Measurements from ENCODE around the gene MYO1D.
"Not testable (repeated sequence)": the region's sequence is repeated elsewhere in the genome, so short reads cannot be mapped to it uniquely, and the experiment has no call there.

Gene MYO1D

DNA sequence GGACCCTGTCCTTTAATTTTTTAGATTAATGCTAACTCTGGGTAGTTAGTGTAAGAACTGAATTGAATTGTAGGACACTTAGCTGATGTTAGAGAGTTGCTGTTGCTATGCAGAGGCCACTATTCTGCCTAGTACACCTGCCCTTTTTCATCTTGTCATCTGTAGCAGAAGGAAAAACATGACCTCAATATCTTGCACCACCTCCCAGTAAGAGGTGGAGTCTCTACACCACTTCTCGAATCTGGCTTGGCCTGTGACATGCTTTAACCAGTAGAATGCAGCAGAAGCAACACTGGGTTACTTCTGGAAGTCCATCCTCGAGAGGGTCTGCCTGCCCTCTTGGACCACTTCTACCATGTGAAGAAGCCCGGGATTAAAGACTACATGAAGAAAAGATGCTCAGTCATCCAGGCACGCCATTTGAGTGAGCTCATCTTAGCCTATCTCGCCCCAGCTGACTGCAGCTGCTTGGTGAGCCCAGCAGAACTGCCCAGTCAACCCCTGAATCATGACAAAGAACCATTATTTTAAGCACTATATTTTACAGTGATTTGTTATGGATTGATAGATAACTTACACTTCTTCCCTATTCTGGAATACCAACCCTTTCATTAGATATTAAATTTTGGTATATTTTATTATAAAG lies 153.5 kb downstream of the MYO1D start:
- DNase-seq = peak; percentile 30

DNA sequence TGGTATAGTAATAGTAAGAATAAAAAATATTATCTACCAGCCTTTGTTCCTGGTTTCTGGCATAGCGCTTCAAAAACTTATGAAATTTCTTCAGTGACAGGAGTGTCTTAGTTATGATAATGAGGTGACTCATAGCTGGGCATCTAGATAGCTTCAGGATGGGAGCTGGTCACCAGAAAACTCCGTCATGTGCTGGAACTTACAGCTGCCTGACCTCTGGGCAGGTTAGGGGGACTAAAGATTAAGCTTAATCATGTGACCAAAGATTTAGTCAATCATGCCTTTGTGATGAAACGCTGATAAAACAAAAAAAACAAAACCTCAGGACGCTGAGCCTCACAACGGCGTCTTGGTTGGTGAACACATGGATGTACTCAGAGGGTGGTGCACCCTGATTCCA lies 154.2 kb downstream of the MYO1D start:
- DNase-seq = no peak

DNA sequence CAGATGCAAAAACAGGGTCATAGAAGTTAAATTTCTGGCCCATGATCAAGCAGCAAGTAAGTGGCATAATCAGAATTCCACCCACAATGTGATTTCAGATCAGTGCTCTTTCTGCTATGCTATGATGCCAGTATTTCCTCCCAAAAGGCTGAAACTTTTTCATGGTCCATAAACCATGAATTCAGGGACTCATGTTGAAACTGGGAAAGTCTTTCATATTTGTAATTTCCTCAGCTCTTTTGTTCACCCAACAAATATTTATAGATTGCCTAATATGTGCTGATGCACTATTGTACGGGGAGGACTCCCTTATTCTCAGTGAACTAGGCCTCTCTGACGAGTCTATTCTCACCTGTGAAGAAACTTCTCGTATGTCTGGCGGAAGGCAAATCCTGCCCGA lies 156.3 kb downstream of the MYO1D start:
- no peak for DNase-seq

DNA sequence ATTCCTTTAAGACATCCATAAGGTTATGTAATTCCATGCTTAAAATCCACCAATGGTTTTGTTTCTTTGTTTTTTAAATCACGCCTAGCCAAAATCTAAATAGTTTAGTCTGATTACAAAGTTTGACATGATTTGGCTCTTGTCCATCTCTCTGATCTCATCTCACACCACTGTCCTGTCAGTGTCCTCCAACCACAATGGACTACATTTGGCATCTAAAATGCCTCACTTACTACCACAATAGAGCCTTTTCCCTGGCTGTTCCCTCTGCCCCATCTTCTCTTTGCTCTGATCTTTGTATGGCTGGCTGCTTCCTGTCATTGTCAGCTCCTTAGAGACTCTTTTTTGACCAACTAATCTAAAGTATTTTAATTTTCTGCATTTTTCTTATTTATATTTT lies 157.2 kb downstream of the MYO1D start:
- no peak for DNase-seq

DNA sequence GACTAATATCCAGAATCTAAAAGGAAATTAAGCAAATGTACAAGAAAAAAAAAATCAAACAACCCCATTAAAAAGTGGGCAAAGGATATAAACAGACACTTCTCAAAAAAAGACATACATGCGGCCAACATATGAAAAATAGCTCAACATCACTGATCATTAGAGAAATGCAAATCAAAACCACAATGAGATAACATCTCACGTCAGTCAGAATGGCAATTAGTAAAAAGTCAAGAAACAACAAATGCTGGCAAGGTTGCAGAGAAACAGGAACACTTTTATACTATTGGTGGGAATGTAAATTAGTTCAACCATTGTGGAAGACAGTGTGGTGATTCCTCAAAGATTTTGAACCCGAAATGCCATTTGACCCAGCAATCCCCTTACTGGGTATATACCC lies 162.0 kb downstream of the MYO1D start:
- not testable (repeated sequence) for DNase-seq

DNA sequence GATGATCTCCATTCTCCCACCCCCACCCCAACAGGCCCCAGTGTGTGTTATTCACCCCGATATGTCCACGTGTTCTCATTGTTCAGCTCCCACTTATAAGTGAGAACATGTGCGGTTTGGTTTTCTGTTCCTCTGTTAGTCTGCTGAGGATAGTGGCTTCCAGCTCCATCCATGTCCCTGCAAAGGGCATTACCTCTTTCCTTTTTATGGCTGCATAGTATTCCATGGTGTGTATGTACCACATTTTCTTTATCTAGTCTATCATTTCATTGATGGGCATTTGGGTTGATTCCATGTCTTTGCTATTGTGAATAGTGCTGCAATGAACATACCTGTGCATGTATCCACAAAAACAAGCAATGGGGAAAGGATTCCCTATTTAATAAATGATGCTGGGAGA lies 162.7 kb downstream of the MYO1D start:
- not testable (repeated sequence) for DNase-seq

DNA sequence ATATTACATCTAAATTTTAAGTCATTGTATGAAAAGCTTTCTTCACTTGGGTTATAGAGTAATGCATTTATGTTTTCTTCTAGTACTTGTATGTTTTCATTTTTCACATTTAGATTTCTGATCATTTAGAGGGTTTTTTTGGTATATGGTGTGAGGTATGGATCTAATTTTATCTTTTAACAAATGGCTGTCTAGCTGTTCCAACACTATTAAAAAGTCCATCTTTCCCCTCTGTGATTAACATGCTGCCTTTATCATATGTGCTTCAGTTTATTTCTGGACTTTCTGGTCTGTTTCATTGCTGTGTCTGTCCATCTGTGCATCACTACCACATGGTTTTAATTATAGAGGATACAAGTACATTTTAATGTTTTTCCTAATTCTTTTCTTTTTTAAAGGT lies 163.8 kb downstream of the MYO1D start:
- no peak for DNase-seq

DNA sequence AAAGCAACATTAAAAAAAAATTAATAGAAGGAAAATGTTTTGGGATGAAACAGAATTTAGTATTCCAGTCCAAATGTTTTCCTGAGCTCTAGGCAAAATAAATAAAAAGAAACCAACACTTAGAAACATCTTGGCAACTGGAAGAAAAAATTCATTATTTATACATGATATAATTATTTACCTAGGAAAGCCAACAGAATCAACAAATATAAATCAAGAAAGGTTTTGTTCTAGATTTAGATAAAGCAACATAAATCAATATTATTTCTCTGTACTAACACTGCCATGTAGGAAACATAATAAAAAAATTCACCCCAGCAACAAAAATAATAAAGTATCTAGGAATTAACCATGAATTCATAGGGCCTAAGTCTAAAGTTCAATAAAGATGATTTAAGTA lies 167.4 kb downstream of the MYO1D start:
- DNase-seq = no peak

DNA sequence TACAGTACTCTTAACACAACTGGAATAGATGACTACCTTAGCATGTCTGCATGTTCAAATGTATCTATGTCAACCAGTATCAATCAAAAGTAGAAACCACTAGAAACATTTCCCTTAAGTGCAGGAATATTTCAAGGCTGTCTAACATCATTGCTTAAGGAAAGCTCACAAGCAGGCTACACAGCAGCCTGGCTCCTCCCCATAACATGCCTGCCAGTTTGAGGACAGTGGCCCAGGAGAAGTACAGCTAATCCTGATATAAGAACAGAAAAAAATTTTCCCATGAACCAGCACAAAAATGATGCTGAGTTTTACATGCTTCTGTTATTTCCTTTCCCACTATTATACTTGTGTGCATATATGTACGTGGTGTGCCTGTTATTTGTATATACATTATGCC lies 175.1 kb downstream of the MYO1D start:
- DNase-seq = no peak

DNA sequence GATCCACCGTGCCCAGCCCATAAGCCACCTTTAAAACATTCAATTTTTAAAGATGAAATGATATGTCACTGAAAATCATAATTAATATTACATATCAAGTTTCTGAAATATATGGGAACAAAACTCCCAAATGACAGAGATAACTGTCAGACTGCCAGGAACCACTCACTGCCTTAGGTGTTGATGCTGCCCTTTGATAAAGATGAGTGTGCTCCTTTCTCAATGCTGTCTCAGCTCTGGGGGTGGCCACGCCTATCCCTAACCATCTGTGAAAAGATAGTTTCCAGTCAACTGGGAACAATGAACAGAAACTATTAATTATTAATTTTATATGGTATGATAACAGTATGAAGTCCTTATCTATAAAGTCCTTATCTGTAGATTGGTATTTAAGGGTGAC lies 177.7 kb downstream of the MYO1D start:
- DNase-seq = no peak

DNA sequence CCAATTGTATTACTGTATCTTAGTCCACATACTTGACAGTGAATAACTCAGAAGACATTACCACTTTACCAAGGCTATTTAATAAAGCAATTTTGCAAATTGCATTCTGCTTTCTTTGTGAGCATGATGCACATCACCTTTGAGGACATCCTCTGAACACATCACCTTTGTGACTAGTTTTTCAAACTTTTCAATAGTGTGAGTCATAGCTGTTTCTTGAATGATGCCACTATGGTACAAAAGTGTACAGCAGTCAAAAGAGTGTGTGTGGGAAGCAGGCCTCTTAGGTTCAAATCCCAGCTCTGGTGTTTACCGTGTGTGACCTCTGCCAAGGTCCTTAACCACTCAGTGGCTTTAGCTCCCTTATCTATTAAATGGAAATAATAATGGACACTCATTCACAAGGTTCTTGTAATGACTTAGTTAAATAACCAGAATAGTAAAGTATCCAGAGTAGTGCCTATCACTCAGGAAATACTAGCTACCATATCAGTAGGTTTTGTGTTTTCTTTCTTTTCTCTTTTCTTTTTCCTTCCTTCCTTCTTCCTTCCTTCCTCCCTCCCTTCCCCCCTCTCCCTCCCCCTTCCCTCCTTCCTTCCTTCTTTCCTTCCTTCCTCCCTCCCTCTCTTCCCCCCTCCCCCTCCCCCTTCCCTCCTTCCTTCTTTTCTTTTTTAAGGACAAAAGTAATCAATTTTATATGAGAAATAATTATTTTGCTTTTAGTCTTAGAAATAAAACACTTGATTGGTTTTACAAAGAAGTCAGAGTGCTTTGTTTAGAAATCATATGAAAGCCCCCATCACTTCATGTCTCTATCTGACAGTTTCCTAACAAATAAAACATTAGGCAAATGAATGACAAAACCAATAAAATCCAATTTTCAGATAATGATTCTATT lies 178.9 kb downstream of the MYO1D start:
- DNase-seq = no peak

DNA sequence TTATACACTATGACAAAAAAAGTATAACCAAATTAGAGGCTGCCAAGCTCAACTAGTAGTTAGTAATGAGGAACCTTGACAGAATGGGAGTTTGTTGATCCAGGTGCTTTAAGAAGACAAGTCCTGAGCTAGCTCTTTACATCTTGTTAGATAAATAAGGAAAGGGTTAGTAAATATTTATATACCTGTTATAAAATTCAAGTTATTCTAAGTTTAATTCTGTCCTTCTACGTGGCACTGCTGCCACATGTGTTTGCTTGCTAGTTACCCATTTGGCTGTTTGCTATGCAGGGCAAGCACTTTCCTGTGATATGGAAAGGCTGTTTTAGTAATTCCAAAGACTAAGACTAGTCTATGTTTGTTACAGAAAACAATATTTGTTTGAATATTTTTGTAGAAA lies 180.5 kb downstream of the MYO1D start:
- DNase-seq = no peak

DNA sequence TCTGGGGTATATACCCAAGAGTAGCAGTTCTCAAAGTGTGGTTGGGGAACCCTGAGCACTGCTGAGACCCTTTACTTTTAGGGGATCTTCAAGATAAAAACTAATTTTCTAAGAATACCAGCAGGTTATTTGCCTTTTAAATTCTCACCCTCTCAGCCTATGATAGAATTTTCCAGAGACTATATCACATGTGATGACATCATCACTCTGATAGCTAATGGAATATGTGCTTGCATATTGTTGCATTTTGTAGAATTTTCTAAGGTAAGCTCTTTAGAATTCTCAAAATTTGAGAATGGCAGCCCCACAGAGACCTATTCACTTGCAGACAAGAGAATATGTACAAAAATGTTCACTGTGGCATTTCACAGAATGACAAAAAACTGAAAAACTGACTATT lies 181.1 kb downstream of the MYO1D start:
- no peak for DNase-seq

DNA sequence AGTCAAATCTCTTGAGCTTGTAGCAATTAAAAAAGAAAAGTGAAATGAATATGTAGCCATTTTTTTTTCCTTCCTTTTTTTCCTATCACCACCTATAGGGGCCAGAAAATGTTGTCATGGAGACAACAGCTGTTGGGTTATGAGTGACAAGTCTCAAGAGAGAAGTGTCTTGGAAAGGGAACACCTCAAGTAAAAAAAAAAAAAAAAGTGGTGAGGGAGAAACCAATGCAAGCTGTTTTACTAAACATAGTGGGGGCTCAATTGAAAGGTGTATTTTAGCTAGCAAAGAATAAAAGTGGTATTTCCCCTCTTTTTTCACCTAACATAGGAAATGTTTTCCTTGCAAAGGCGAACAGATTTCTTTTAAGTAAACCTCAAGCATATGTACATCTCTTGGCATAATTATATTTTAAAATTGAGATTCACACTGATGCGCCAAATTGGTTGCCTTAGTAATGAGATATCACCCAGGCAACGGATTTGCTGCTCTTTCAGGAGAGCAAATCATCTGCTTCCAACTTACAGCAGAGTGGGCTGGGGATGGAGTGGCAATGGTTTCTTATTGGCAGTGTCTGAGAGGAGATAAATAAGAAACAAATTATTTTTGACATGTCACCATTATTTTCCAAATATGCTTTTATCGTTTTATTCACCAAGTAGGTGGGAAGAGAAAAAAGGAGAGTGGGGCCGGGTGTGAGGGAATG lies 183.6 kb downstream of the MYO1D start:
- no peak for DNase-seq

DNA sequence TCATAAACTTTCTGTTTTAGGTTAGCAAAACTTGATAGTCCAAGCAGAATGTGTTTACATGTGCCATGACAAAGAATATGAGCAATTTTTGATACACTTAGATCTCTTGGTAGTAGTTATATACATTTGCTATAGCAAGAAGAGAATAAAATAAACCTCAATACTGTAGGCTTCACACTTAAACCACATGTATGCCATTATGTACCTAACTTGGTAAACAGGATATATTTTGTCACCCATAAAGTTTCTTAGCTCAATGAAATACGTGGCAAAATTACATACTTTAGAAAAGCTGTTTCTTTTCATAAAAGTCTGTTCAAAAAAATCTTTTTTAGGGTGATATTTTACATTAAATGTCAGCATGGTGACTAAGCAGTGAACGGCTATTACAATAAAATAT lies 184.7 kb downstream of the MYO1D start:
- DNase-seq = no peak

DNA sequence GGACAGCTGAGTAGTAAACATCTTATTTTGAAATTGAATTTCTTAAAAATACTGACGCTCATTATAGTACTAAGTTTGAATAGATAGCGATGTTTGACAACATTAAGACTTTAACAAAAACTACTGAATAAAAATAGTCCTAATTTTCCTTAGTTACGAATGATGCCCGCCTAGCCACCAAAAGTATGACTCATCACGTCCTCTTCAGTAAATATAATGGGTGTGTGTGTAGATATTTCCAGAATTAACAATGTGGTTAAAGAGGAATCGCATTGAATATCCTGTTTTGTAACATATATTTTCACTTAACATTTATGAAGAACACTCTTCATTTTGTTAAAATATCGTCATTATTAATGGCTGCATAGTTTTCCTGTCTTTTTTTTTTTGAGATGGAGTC lies 187.6 kb downstream of the MYO1D start:
- no peak for DNase-seq

DNA sequence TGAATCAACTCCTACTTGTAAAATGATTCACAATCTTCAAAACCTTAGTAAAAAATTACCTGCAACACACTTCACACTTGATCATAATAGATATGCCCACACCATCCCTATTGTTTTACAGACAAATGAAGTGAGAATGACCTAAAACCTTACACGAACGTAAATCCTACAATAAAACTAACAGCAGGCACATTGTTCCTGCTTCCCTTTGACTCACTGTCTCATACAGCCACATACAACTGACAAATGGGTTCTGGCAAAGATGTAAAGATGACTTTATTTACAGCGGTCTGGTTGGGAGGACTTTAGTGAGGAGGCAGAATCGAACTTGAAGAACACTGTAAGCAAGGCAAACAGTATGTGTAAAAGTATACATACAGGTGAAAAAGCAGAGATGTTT lies 188.7 kb downstream of the MYO1D start:
- DNase-seq = no peak

DNA sequence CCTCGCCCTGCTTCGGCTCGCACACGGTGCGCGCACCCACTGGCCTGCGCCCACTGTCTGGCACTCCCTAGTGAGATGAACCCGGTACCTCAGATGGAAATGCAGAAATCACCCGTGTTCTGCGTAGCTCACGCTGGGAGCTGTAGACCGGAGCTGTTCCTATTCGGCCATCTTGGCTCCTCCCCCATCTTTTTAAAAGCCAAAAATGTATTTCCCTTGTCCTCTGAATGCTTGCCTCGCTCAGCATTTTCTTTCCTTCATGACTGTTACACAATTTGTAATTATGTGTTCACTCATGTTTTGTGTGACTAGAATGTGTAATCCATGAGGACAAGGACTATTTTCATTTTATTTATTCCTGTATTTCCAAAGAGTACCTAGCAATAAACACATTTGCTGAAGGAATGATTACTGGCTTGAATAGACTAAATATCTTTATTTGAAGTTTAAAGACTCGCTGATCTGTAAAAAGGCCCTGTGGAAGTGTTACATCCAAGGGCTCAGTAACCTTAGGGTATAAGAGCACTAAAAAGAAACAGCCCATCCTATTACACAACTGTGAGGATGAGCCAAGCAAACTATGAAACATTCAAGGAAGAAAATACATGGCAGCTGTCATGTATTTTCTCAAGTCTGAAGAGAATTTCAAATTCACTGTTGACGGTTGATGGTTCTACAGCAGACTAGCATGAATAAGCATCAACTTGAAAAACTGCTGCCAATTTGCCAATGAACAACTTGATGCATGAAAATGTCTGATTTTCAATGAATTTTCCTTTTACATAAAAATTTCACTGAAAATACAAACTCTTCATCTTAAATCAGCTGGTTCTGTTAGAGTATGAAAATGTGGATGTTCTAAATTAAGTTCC lies 192.6 kb downstream of the MYO1D start:
- DNase-seq = no peak

DNA sequence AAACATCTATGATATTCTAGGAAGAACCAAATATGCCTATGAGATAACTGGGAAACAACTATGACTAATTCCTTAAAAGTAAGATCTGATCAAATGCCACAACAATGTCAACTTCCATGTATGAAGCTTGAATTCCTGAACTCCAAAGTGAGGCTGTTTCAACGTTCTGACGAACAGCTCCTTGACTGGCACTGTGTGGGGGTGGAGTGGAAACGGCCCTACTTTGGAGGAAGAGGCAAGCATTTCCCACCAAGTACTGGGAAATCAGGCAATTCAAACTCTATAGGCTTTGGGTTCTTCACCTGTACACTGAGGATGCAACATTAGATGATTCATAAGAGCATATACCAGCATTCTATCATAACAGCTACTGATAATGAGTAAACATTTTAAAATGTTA lies 203.0 kb downstream of the MYO1D start:
- DNase-seq = no peak

DNA sequence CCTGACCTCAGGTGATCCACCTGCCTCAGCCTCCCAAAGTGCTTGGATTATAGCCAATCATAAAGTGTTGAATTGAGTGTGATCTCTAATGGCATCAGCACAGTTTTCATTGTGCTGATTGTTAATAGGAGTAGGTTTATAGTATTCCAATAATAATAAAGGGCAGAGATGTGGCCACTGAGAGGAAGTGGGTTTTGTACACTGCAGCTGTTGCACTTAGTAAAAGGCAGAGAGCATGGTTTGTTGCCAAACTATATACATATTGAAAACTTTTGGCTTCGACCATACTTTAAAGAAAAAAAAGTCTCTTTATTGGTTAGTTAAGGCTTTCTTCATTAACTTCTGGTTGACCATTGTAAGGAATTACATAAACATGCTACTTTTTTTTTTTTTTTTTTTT lies 204.2 kb downstream of the MYO1D start:
- no peak for DNase-seq

DNA sequence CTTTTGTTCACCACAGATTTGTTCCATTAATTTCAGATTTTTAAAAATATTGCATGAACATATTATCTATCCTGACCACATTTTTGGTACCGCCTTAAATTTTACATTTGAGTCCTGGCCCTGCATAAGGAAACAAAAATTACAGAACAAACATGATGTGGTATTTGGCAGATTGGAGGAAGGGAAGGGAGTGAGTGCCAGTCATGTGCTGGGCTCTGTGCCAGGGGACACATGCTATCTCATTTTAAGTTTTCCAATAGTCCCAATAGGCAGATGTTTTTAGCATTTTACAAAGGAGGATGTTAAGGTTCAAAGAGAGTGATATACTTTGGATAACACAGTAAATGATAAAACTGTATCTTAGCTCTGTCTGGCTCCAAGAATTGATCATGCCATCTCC lies 205.0 kb downstream of the MYO1D start:
- peak; percentile 31 for DNase-seq

DNA sequence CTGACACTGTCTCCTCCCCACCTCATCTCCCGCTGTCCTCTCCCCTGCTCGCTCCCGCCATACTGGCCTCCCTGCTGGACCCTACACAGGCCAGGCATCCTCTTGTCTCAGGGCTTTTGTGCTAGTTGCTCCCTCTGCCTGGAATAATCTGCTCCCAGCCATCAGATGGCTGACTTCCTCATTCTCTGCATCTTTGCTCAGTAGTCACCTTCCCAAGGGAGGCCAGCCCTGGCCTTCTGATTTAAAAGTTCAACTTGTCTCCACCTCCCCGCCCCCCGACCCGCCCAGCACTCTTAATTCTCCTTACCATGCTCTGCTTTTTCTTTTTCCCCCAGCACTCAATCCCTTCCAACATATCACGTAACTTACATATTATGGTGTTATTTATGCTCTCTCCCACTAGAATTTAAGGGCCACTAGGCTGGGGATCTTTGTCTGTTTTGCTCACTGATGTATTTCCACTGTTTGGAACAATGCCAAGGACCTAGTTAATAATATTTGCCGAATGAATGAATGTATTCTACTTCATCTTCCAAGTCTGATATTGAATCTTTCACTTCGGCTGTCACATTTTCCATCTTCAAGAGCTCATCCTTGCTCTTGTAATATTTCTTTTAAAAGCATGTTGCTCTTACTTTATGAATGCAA lies 211.9 kb downstream of the MYO1D start:
- DNase-seq = no peak

Data from right hindlimb (tissue), 1 donor.